Stimulated activated CD4-positive, alpha-beta T cell treated with anti-CD3 and anti-CD28 coated beads, Interleukin-4, amount 100 ng/mL, for 48 hours (primary cell): ENCODE data around the gene FAM222B.

ENCODE experiments used
- DNase-seq, 2 donors: peaks; one replicate each; pipeline ENCODE4 v3.0.0-alpha.2; 2020; ENCODE audit warnings: low read depth in 2 of 2

The FAM222B gene

DNA sequence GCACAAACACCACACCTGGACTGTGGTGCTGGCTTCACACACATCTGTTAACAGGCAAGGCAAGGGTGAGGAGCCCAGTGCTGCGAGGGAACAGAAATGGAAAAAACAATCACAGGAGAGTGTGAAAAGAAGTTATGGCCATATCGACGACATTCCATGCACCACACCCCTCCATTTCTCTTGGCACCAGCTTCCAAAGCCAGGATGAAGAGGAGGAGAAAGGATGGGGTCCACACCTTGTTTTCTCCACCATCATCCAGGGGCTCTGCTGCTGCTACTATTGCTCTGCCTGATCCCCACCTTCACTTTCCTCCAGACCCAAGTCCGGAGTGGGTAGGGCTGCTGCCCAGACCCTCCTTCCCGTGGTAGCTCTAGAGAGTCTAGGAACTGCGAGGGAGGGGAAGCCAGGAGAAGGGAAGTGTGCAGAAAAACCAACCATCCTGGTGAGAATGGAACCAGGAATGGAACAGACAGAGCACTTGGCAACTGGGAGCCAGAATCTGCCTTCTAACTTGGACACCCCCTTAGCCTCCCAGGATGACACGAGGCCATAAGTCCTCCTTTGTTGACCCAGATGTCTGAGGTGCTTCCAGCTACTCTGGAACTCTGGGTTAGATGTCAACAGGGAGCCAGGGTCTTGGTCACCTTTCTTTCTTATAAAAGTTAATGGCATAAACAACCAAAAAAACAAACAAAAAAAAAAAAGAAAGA, 129.7 kb downstream of the FAM222B start:
- no peak for DNase-seq

DNA sequence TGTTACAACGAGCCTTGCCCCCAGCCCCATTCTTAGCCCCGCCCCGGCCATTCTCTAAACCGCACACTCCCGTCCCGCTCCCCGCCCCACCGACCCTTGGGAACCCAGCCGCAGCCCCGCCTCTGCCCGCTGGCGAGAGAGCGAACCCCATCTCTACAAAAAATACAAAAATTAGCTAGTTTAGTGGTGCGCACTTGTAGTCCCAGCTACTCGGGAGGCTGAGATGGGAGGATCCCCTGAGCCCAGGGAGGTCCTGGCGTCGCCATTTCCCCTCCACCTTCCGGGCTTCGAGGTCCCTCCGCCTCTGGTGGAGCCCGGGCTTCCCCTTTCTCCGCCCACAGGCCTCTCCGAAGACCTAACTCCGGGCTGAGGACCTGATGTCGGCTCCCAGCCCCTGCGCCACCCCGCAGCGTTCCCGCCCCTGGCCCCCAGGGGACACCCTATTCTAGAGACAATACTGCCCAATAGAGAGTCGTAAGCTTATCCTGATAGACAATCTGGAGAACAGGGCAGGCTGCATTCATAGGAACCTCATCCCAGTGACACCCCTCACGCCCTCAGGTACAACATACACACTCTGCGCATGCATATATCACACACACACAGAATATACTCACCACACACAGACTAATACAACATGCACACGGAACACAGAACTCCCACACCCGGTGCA, 130.4 kb downstream of the FAM222B start:
- DNase-seq: peak; percentile 58 to 66

DNA sequence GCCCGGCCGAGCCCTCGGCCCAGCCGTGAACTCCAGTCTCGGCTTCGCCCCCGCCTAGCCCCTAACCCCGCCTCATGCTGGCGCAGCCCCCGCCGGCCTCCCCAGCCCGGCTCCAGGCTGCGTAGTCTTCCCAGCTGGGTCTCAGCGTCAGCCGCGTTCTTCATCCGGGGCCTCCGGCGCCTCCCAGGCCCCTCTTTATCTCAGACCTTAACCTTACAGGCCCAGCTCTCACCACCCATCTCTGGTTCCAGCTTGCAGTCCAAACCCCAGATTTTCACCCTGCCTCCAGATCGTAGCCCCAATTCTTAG, 130.9 kb downstream of the FAM222B start, which contains the start of gene PROCA1:
PROCA1 (minus strand) TSS at position 166 of the 309 bp plus-strand sequence. CDS start 228 bp downstream, outside the sequence.
- no peak for DNase-seq

DNA sequence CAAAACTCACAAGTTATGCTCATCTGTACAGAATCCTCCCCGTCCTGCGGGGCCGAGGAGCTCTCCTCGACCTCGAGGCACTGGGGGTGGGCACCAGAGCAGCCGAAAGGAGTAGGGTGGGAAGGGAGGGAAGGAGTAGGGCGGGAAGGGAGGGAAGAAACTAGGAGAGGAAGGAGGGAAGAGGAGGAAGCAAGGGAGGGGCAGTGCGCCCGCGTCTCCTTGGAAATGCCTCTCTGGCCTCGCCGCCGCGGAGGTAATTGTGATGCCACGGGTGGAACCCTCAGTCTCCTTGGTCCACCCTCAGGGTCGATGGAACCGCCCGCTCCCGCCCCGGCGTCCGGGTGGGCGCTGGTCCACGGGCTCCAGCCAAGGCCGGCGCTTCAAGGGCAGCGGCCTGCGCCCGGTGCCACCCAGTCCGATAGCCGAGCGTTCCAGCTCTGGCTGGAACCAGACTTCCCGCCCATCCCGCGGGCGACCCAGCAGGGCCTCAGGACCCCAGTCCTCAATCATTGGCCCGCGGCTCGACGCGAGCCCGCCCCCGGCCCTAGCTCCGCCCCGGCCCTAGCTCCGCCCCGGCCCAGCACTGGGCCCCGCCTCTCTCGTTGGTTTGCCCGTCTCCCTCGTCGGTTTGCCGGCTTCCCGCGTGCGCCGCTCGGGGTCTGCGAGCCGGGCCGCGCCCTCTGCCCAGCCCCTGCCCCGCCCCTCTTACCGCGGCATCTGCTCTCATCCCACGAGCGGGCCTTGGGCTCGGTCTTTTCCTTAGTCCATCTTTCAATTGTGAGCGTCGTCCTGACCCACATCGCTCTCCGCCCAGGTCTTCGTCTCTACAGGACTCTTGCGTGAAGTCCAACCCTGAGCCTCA, 131.5 kb downstream of the FAM222B start:
- DNase-seq: peak; percentile 88

DNA sequence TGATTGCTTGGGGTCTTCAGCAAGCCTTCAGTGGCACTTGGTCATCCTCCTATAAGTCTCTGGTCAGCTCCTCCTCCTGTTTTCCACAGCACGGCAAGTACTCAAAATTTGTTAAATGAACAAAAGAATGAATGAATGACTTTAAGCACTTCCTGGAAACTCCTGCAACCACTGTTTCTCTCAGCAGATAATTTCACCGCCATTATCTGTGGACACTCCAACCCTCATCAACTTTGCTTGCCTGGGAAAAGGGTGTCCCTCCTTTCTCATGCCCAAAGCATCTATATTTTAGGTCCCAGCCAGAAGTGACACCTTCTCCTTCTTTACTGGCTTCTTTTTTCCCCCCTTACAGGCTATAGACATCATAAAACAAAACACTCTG, 135.3 kb downstream of the FAM222B start:
- DNase-seq: no peak

DNA sequence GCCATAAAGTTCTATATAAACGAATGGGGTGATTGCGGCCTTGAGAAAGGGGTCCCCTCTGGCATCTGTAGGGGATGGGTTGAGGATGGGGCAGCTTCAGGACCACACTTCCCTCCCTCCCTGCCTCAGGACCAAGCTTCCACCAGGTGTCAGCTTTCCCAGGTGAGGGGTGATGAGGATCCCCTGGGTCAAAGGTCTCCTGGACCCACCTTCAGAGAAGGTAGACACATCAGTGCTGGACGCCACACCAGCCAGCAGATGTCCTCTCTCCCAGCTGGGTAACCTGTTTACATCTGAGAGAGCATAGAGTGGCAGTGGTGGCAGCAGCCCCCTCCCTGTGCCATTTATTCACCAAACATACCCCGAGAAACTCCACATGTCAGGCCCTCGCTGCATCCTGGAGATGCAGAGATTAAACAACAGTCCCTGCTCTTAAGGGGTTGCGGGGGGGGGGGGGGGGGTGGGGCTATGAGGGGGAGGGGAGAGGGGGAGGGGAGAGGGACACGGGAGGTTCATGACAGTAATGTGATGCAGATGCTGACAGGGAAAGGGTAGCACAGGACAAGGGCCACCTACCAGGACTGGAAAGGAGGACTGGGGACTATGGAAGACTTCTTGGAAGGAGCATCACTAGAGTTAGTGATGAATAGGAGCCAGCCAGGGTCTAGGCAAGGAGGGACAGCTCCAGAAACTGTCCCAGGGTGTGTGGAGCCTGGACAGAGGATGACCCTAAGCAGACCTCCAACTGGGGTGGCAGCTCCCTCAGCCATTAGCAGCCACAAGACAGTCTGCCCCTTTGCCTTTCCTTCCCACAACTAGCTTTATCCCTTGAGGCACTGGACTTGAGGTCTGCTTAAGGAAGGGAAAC, 135.9 kb downstream of the FAM222B start:
- DNase-seq: no peak
